H4 (cell line): ENCODE results near the gene AKR1C3. TPM values are rescaled to one million over a fixed set of nuclear protein-coding genes. Genes with fewer than 3 reads are reported as not detected.
A peak's percentile ranks its signal among the peaks of the same experiment; 100 is the strongest.
"Not testable (repeated sequence)": the region's sequence is repeated elsewhere in the genome, so short reads cannot be mapped to it uniquely, and the experiment has no call there.

Source experiments
- DNase-seq: peaks from one replicate; pipeline ENCODE4 v3.0.0-alpha.2; 2015; ENCODE audit warnings: low spot score
- total RNA-seq: library from RNA; depleted of rRNA; stranded (reverse); fragments of >200 nt; shearing (Covaris generic); gene quantifications from 2 replicates; pipeline ENCODE4 v1.2.3, GENCODE V29; 2014; rRNA removed

The AKR1C3 gene
- total RNA-seq: 80.8 and 92.2 TPM in 2 replicates

DNA sequence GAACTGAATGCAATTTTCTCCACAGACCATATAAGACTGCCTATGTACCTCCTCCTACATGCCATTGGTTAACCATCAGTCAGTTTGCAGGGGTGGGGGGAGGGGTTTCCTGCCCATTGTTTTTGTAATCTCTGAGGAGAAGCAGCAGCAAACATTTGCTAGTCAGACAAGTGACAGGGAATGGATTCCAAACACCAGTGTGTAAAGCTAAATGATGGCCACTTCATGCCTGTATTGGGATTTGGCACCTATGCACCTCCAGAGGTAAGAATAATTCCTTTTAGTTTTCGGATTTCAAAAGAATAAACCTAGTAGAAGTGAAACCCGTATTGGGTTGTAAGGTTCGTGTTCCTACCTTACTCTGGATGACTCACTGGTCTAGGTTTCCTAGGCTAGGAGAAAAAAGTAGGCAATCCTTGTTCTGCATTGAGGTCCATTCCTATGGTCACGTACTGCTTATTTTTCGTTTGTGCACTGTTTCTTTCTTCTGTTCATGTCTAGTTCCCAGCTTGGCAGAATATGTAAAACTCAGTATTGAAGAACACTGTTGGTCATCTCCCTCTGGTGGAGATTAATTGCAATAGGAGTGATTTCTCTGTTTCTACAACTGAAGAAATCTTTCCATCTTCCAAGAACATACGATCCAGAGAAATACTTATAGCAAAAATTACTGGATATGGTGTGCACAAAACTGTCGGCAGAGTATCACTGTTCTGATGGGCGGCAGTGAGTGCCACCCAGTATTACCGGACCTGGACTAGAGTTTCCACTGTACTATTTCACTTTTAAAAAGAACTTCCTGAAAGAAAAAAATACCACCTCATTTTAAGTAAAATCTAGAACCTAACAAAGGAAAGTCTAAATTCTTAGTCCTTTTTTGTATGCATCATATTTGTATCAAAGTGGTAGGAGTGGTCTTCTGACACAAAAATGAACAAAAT is at the start of gene AKR1C3:
AKR1C3 (plus strand) TSS at position 150 of the 941 bp plus-strand sequence; CDS start at position 181, 31 bp downstream.
- DNase-seq: peak; percentile 59

DNA sequence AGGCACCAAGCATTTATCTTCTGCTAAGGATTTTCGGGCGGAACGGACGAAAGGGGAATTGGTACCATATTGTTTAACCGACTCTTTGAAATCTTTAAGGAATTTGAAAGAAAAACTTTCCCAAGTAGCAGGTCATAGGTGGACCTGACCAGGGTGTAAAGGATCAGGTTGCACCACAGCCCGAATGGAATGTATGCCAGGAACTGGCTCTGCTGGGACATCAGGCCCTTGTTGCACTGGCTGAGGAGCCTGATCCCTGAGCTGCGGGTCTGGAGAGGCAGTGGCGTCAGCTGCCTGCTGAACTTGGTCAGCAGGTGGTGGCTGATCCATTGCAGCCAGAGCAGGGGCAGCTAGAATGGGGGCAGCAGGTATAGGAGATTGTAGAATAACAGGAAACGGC is 49.1 kb upstream of the AKR1C3 start:
- no peak for DNase-seq

- DNase-seq: no peak
Measured at GRCh38 chr10:5046410-5046809, 47.8 kb upstream of the AKR1C3 start.

GRCh38 chr10:5047055-5047454 is 47.2 kb upstream of the AKR1C3 start:
- not testable (repeated sequence) for DNase-seq

DNA sequence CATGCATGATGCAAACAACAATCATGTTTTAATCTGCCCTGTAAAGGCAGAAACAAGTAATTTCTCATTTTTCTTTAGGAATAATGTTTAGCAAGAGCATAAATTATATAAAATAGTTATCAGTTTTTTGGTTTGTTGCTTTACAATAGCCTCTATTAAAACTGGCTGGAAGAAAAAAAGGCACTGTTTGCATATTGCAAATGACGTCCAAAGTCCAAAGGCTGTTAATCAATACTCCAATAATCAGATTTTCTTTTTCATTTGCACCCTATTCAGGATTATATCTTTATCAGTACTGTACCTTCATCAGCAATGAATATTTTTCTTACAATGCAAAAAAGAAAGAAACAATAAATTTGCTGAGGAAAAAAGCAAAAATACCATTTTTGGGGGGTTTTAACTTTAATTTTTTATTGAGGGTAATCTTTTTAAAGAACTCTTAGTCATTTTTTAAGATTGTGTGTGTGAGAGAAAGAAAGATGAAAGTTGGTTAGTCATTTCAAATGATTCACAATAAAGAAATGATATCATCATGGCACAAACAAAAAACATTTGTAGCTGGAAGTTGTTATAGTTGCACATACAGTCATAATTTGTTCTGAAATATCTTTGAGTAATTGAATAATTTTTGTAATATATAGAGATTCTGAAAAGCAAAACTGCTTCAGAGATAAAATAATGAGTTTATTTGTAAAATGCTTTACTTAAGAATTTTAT is 46.1 kb upstream of the AKR1C3 start:
- no peak for DNase-seq

GRCh38 chr10:5052951-5053500 is 41.2 kb upstream of the AKR1C3 start:
- not testable (repeated sequence) for DNase-seq

GRCh38 chr10:5054831-5055230 is 39.4 kb upstream of the AKR1C3 start:
- DNase-seq: not testable (repeated sequence)

DNA sequence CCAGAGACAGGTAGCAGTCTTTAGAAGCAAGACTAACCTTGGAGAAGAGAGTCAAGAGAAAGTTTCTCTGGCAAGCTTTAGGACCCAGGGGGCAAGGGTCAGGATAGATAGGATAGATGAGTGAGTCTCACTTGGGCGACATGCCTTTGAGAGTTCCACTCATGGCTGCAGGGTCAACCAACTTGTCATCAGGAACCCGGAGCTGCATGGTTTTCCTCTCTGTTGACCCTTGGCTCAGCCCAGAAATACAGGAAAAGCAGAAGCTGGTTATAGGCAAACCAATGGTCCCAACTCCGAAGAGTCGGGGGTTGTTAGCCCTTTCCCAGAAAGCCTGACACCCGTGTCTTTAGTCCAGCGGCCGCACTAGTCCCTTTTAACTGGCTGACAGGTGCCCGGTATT is 34.9 kb upstream of the AKR1C3 start:
- not testable (repeated sequence) for DNase-seq

- not testable (repeated sequence) for DNase-seq
Measured at GRCh38 chr10:5060791-5061190, 33.4 kb upstream of the AKR1C3 start.

- no peak for DNase-seq
Measured at GRCh38 chr10:5064656-5065055, 29.6 kb upstream of the AKR1C3 start.

- no peak for DNase-seq
Measured at GRCh38 chr10:5068274-5068984, 25.8 kb upstream of the AKR1C3 start.

GRCh38 chr10:5070648-5071410 is 23.4 kb upstream of the AKR1C3 start:
- no peak for DNase-seq

GRCh38 chr10:5071411-5072198 is 22.6 kb upstream of the AKR1C3 start:
- peak; percentile 82 for DNase-seq

DNA sequence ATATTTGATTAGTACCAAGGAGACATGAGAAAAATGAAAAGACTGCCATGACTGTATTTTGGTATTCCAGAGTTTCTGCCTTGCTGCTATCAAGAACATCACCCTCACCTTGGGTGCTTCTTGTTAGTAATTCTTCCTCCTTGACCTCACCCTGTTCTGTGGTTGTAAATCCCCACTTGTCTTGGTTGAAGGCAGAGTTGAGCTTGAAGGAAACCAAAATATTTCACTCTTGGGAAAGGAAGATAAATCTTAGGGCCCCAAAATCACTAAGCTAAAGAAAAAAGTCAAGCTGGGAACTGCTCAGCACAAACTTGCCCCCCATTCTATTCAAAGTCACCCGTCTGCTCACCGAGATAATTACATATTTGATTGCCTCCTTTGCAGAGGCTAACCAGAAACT is 20.6 kb upstream of the AKR1C3 start:
- DNase-seq: no peak

DNA sequence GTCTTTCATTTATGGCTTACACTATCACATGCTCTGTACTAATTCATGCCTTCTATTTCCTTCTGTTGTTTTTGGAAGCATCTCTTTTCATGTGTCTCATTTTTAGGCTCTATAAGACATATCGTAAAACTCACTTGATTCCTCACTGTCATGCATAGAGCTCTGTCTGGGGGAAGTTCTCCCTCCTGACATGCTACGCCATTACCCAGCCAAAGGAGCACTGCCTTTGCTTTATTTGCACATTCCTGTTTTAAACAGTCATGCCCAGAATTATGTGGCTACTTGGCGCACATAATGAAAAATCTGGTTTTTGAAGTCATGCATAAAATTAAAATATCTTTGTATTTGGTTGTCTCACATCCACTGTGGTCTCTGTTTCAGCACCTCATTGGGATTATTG is 17.6 kb upstream of the AKR1C3 start:
- DNase-seq: no peak

- DNase-seq: peak; percentile 19
Measured at GRCh38 chr10:5078547-5079180, 15.6 kb upstream of the AKR1C3 start.

DNA sequence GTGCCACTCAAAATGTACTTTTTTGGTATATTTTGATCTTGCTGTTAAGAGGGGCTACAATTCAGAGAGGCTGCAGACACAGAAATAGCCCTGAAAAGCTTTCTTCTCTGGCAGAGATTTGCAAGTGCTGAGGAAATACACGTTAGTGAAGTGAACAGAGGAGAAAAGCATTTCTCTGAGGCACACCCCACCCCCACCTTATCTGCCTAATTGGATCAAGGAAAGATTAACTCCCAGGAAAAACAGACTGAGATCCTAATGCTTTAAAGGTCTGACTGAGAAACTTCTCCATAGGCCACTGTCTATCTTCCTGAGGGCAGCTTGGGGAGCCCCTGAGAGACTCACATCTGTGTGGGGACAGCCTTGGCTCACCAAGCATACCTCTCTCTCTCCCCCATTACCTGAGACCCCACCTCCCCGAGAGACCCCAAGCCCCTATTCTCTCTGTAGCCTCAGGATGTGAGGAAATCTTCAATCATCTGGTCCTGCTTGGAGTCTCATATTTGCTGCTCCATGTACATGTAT is 14.8 kb upstream of the AKR1C3 start:
- DNase-seq: no peak

GRCh38 chr10:5079836-5080235 is 14.4 kb upstream of the AKR1C3 start:
- DNase-seq: no peak

DNA sequence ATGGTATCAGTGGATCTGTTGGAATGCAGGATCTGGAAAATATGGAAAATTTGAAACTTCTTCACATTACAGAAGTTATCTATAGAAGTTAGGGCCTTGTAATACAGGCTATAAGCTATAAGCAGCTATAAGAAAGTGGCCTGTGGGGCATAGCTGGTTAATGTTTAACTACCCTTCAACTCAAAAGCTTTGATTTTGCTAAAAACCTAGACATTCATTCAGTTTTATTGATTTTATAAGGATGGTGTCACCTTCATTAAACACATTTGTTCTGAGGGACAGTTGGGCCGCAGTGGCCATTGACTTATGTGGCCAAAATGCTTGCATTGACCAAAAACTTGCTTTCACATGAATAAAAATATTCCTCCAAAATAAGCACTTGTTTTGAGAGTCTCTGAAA is 13.1 kb upstream of the AKR1C3 start:
- no peak for DNase-seq
